Mesothelial cell of epicardium (in vitro differentiated cells): ENCODE measurements around the gene MYO1D. TPM values are rescaled to one million over a fixed set of nuclear protein-coding genes. Genes with fewer than 3 reads are reported as not detected.

Experiments used
- DNase-seq, 2 experiments: peaks; one replicate each; pipeline ENCODE4 v3.0.0; 2021; ENCODE audit warnings: low spot score in 2 of 2; ENCODE audit not compliant: unreplicated experiment in 2 of 2
- H3K27ac Mint-ChIP-seq: 2 replicates; pipeline ENCODE4 v1.8.0; 2021; ENCODE audit warnings: mixed read lengths
- H3K27me3 Mint-ChIP-seq: 2 replicates; pipeline ENCODE4 v1.8.0; 2021; ENCODE audit warnings: low read depth, mixed read lengths
- H3K36me3 Mint-ChIP-seq: 2 replicates; pipeline ENCODE4 v1.8.0; 2021; ENCODE audit warnings: mixed read lengths
- H3K4me1 Mint-ChIP-seq: 2 replicates; pipeline ENCODE4 v1.8.0; 2021; ENCODE audit warnings: mixed read lengths
- H3K4me3 Mint-ChIP-seq: 2 replicates; pipeline ENCODE4 v1.8.0; 2021; ENCODE audit warnings: mild to moderate bottlenecking, moderate library complexity, mixed read lengths
- H3K9me3 Mint-ChIP-seq: 2 replicates; pipeline ENCODE4 v1.8.0; 2021; ENCODE audit warnings: mixed read lengths
- total RNA-seq: library from RNA; stranded (reverse); gene quantifications from 3 replicates; pipeline ENCODE4 v1.2.1, GENCODE V29; 2021
- TF ChIP-seq, protein P1 (sequence below): fragments of 200-600 bp; sonication (generic); IDR thresholded peaks from one replicate; pipeline ENCODE4 v1.5.0; 2021; ENCODE audit warnings: antibody characterized with exemption; ENCODE audit not compliant: unreplicated experiment

MYO1D gene
- total RNA-seq, 1 donor from 2014 or later, result 48.6 TPM

DNA sequence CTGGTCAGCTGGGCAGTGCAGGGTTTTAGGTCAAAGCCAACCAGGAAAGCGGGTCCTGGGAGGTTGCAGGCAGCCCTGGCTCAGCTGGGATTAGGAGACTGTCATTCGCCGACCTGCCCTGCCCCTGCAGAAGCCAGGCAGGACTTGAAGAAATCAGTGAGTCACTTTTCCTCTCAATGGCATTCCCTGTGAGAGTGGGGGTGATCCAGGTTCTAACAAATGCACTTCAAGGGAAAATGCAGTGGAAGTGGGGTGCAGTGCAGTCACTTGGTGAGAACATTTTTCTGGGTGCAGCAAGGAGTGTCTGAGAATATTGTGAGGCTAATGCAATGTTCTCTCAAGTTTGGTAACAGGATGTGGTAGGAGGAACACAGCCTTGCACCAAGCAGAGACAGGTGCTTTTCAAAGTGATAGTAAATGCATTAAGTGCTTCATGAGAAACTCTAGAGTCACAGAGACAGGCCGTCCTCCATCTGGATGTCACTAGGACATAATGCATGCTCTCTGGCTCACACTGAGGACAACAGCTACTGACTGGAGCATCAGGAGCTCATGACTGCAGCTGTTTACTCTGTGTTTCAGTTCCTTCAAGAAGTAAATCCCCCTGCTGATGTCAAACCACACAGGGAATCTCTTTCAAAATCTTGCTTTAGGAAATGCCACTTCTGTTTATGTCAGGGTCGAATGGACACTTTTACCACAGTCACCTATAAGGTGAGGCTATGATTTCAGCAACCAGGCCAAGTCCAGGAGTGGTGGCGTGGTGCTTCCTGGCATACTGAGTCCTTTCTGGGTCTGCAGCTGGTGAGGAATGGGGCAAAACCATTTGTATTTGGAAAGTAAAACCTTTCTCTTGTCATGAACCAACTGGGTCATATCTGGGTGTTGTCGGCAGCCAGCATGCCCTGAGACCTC, 373.4 kb downstream of the MYO1D start:
- H3K27me3 Mint-ChIP-seq, result no peaks in the 10 kb centered on the region

DNA sequence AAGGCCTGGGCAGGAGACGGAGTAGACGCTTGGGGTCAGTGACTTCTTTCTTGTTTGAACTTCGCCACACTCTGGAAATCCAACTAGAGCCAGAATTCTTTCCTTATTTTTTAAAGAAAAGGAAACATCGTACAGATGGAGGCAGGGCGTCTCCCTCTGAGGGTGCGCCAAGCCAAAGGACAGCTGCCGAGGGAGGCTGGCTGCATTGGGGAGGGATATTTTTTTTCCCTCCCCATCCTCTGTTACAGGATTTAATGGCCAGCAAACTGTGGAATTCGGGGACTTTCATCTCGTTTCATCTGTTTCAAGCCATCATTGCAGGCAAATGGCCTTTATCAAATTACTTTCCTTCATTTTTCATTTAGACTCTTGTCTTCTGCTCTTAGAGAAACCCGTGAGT, 374.2 kb downstream of the MYO1D start:
- Mint-ChIP-seq H3K4me3 (no peak overlapping the region), H3K9me3 (peaks cover 8% of the 10 kb centered on the region), H3K36me3 (peaks cover 17% of the 10 kb centered on the region), H3K27me3 (no peaks in the 10 kb centered on the region), H3K4me1 (peaks cover 11% of the 10 kb centered on the region), H3K27ac (no peak overlapping the region)
- TF ChIP-seq, protein P1, sequence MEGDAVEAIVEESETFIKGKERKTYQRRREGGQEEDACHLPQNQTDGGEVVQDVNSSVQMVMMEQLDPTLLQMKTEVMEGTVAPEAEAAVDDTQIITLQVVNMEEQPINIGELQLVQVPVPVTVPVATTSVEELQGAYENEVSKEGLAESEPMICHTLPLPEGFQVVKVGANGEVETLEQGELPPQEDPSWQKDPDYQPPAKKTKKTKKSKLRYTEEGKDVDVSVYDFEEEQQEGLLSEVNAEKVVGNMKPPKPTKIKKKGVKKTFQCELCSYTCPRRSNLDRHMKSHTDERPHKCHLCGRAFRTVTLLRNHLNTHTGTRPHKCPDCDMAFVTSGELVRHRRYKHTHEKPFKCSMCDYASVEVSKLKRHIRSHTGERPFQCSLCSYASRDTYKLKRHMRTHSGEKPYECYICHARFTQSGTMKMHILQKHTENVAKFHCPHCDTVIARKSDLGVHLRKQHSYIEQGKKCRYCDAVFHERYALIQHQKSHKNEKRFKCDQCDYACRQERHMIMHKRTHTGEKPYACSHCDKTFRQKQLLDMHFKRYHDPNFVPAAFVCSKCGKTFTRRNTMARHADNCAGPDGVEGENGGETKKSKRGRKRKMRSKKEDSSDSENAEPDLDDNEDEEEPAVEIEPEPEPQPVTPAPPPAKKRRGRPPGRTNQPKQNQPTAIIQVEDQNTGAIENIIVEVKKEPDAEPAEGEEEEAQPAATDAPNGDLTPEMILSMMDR, result no peak
- DNase-seq, result no peak

More for the DNA sequence above, 373.4 kb downstream of the MYO1D start:
- TF ChIP-seq, protein P1, result no peak
- DNase-seq, result no peak
- H3K36me3 Mint-ChIP-seq, result peaks cover 17% of the 10 kb centered on the region
- no peak overlapping the region for H3K4me3 Mint-ChIP-seq
- H3K9me3 Mint-ChIP-seq, result peaks cover 8% of the 10 kb centered on the region
- peaks cover 8% of the 10 kb centered on the region for H3K4me1 Mint-ChIP-seq
- no peak overlapping the region for H3K27ac Mint-ChIP-seq

DNA sequence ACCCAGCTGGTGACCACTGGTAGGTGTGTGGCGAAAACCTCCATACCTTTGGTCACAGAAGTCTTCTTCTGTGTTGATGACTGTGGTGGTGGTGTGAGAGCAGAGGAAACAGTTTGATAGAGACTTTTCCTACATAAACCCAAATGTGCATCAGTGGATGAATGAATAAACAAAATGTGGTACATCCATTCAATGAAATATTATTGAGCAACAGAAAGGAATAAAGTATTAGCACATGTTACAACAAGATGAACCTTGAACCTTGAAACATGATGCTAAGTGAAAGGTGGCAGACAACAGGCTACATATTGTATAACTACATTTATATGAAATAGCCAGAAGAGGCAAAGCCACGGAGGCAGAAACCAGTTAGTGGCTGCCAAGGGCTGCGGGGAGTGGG, 374.9 kb downstream of the MYO1D start:
- DNase-seq, result no peak

DNA sequence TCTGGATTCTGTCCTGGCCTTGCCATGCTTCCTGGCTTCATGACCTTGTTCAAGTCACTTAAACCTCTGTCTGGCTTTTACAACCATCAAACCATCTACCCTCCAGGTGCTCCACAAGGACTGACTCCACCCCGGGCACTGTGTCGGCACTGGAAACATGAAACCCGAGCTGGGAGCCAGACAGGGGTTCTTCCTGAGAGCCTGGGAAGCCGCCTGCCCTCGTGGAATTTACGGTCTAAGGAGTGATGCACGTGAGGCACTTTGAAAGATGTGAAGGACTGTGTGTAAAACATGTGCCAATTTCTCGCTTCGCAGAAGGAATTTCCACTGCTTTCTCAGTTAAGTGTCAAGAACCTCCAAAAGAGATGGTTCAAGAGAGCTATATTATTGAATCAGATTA, 378.5 kb downstream of the MYO1D start:
- no peaks in the 10 kb centered on the region for H3K27me3 Mint-ChIP-seq
- no peak overlapping the region for H3K27ac Mint-ChIP-seq
- no peak overlapping the region for H3K4me3 Mint-ChIP-seq
- H3K9me3 Mint-ChIP-seq, result peaks cover 8% of the 10 kb centered on the region
- TF ChIP-seq, protein P1, result no peak
- H3K4me1 Mint-ChIP-seq, result peaks cover 2% of the 10 kb centered on the region
- no peak for DNase-seq
- peaks cover 14% of the 10 kb centered on the region for H3K36me3 Mint-ChIP-seq

More for the DNA sequence above, 374.9 kb downstream of the MYO1D start:
- H3K4me3 Mint-ChIP-seq, result no peak overlapping the region
- H3K4me1 Mint-ChIP-seq, result peaks cover 11% of the 10 kb centered on the region
- no peaks in the 10 kb centered on the region for H3K27me3 Mint-ChIP-seq
- TF ChIP-seq, protein P1, result no peak
- H3K36me3 Mint-ChIP-seq, result peaks cover 17% of the 10 kb centered on the region
- H3K9me3 Mint-ChIP-seq, result peaks cover 8% of the 10 kb centered on the region
- no peak overlapping the region for H3K27ac Mint-ChIP-seq

DNA sequence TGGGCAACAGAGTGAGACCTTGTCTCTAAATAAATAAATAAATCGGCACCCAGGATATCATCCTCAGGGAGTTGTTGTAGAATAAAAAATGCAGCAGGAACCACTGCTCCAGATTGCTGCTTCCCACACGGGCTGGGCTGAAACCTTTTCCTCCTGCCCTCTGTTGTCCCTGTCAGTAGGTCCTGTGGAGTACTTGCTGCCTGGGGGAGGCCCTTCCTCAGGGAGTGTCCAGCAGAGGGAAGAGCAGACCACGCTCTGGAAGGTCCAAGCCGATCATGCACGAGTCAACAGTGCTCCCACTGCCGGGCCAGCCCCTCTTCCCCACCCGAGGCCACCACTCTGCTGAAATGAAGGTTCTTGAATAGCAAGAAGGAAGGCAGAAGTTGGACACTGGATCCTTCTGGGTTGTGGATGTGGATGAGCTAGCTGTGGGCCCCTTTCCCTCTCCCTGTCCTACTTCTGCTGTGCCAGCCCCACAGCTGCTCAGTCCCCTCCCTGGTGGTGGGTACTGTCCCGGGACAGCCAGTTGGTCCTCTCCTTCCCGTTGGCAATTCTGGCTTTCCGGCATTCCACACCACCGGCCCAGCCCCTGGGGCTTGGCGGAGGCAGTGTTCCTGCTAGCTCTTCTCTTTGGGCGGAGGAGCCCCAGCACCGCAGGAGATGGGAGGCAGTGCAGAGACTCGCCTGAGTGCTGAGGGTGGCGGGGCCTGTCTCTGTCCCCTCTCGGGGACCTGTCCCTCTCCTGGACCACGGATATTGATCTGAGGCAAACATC, 379.3 kb downstream of the MYO1D start:
- H3K4me3 Mint-ChIP-seq, result no peak overlapping the region
- peaks cover 2% of the 10 kb centered on the region for H3K4me1 Mint-ChIP-seq
- TF ChIP-seq, protein P1, result no peak
- H3K27ac Mint-ChIP-seq, result no peak overlapping the region
- peaks cover 8% of the 10 kb centered on the region for H3K9me3 Mint-ChIP-seq
- H3K27me3 Mint-ChIP-seq, result no peaks in the 10 kb centered on the region
- DNase-seq, result no peak
- H3K36me3 Mint-ChIP-seq, result peaks cover 14% of the 10 kb centered on the region
